H1 (cell line): ENCODE data around the gene SGSH.

Source experiments
- CHD1 ChIP-seq: IDR thresholded peaks from 2 replicates; pipeline ENCODE4 v1.6.1; 2012; ENCODE audit warnings: low read depth, low read length, improper control_type of control experiment
- CTCF ChIP-seq, 3 experiments: IDR thresholded peaks; 1 replicate in 2 of 3; 2 replicates in 1 of 3; pipeline versions ENCODE4 v1.5.1 to v1.6.1; 2011; ENCODE audit warnings: low read length in 3 of 3, mild to moderate bottlenecking in 3 of 3, inconsistent platforms in 2 of 3, low read depth in 1 of 3, moderate library complexity in 1 of 3; ENCODE audit not compliant: insufficient read depth in 1 of 3; ENCODE audit errors: control extremely low read depth in 1 of 3
- TAF1 ChIP-seq: IDR thresholded peaks from 2 replicates; pipeline ENCODE4 v1.6.1; 2011; ENCODE audit warnings: mild to moderate bottlenecking, low read depth, low read length

GRCh38 chr17:80169107-80169506, 51.0 kb downstream of the SGSH start:
- no peak for TF ChIP-seq CHD1
- no peak for TF ChIP-seq TAF1
- no peak for TF ChIP-seq CTCF (IDR thresholded peaks at IDR 0.05; ENCODE audit: control extremely low read depth in 1 of 3, insufficient read depth in 1 of 3, low read depth in 1 of 3, low read length in 3 of 3)
